GM19467 (cell line): ENCODE measurements around the gene SSX4B.
"Not testable (repeated sequence)": the region's sequence is repeated elsewhere in the genome, so short reads cannot be mapped to it uniquely, and the experiment has no call there.

Source experiments
- ATAC-seq: cut with Tn5 transposase; IDR thresholded peaks from one replicate; pipeline ENCODE4 v1.9.1; 2021; ENCODE audit warnings: mild to moderate bottlenecking, moderate library complexity; ENCODE audit not compliant: unreplicated experiment

The SSX4B gene, protein sequence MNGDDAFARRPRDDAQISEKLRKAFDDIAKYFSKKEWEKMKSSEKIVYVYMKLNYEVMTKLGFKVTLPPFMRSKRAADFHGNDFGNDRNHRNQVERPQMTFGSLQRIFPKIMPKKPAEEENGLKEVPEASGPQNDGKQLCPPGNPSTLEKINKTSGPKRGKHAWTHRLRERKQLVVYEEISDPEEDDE

DNA sequence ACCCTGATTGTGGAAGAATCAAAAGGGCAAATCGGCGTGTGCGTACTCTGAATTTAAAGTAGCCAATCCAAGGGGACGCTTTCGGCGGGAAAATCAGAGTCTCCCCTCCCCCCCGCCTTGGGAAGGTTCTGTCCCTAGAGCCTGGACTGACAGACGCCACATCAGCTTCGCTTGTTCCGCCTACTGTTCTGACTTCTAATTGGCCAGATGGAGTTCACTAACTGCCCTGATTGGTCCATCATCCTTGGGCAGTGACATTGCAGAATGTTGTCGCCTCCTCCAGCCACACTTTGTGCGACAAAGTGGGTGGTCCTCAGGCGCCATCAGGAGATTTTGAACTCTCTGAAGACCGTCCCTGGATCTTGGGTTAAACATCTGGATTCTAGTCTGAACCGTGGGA lies at the start of gene SSX4B:
Gene SSX4B, minus strand, starts transcription at position 101 of the 400 bp plus-strand sequence. CDS start 588 bp downstream, outside the sequence.
- not testable (repeated sequence) for ATAC-seq

DNA sequence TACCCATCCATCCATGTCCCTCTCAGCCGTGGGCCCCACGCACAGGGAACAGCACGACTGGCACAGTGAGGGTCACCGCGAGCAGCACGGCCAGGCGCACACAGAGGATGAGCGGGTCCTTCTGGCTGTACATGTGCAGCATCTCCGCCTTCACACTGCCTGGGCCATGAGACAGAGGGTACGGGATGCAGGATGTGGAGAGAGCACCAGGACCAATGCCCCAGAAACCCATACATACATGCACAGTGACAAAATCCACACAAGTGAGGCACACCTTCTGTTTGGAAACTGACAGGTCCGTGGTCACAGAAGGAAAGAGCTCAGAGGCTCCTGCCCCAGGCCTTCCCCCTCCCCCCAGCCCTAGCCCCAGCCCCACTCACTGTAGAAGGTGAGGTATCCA lies 48.8 kb upstream of the SSX4B start:
- no peak for ATAC-seq

DNA sequence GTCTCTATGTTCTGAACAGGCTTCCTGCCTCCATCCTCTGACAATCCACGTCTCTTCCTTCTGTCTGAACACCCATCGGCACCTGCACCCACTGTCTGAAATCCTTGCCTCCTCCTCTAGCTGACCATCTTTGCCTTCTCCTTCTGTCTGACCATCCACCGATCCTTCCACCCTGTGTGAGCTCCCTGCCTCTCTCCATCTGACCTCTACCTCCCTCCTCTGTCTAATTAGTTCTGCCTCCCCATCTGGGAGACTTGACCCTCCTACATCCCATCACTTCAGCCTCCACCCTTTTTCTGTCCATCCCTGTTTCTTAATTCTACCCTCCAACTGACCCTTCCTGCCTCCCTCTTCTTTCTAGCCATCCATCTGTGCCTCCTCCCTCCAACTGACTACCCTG lies 48.3 kb upstream of the SSX4B start:
- no peak for ATAC-seq

DNA sequence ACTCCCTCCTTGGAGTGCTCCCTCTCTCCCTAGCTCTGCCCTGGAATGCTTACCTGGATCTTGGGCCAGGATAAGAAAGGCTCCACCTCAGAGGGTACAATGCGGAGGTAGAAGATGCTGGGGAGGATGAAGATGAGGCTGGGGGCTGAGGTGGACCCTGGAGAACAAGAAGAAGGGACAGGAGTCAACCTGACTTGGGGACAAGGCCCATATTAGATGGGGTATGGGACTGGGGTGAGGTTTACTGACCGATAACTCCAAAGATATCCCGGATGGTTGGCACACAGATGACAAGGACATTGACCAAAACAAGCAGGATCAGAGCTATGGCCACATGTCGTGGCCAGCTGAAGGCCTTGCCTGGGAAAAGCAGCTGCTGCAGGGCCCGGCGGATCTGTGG lies 47.7 kb upstream of the SSX4B start:
- ATAC-seq: no peak

DNA sequence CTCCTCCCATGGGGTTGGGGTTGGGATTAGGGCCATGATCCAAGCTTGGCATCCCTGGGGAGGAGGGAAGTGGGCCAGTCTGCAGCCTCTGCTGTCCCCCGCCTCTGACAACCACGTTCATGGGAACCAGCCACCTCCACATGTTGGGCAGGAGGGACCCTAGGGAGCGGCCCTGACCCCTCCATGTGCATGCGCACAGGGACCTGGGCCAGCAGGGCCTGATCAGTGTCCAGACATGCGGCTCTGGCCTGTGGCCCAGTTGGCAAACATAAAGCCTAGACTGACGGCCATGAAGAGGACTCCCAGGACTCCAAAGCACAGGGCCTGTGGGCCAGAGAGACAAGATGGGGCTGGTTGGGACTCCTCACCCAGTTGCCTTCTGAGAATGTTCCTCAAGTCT lies 47.0 kb upstream of the SSX4B start:
- no peak for ATAC-seq

DNA sequence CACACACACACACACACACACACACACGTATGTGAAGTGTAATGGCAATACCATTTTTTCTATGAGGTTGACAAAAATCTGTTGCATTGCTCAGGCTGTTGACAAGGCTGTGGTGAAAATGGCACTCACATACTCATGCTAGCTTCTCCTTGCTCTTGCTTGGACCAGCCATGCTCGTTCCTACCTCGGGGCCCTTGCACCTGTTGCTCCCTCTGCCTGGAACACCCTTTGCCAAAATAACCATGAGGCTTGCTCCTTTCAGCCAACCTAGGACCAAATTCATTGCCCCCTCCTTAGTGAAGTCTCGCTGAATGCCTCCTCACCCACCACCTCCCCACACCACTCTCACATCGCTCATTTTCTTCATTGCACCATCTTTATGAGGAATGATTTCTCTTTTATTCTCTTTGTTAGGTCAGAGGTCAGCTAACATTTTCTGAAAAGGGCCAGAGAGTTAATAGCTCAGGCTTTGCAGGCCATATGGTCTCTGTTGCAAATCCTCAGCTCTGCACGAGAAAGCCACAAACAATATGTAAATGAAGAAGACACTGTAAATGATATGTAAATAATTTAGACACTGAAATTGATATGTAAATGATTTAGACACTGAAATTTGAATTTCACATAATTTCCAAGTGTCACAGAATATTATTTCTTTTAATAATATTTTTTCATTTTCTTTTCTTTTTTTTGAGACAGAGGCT lies 45.0 kb upstream of the SSX4B start:
- ATAC-seq: no peak

DNA sequence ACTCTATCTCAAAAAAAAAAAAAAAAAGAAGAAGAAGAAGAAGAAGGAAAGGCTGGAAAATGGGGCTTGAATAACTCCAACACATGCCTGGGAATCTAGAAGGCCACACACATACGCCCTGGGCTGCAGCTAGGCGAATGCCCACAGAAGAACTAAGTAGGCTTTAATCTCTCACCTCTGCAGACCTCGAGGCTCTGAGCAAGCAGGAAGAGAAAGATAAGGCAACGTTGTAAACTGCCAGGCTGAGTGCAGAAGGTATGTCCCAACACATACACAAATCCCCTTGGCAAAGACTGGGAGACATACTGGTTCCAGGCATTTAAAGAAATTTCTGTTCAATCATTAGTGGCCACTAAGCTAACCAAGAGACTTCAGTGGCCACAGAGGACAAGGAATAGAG lies 39.9 kb upstream of the SSX4B start:
- ATAC-seq: no peak

DNA sequence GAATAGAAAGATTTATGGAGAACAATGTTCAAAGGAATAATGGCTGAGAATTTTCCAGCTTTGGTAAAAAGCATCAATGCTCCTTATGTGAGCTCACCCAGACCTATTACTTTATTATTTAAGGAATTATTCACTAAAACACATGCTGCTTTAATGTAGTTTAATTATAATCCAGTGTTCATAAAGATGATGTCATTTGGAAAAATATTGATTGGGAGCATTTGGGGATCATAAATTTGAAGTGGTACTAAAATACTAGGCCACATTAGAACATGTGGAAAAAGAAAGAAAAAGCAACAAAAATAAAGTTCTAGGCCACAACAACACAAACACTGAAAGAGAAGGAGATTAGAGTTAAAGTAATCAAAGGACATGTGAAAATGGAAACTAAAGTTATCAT lies 38.3 kb upstream of the SSX4B start:
- no peak for ATAC-seq

DNA sequence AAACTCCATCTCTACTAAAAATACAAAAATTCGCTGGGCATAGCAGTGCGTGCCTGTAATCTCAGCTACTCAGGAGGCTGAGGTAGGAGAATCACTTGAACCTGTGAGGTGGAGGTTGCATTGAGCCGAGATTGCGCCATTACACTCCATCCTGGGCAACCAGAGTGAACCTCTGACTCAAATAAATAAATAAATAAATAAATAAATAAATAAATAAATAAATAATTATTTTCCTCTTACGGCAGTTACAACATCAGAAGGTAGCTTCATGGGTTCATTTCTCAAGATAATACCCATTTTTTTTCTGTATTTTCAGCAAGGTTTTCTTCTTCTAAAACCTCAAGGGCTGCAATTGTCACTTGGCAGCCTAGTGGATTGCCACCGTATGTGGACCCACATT lies 35.4 kb upstream of the SSX4B start:
- ATAC-seq: not testable (repeated sequence)

DNA sequence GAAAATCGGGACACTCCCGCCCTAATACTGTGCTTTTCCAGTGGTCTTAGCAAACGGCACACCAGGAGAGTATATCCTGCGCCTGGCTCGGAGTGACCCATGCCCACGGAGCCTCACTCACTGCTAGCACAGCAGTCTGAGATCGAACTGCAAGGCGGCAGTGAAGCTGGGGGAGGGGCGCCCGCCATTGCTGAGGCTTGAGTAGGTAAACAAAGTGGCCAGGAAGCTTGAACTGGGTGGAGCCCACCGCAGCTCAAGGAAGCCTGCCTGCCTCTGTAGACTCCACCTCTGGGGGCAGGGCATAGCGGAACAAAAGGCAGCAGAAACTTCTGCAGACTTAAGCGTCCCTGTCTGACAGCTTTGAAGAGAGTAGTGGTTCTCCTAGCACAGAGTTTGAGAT lies 22.0 kb upstream of the SSX4B start:
- ATAC-seq: not testable (repeated sequence)

DNA sequence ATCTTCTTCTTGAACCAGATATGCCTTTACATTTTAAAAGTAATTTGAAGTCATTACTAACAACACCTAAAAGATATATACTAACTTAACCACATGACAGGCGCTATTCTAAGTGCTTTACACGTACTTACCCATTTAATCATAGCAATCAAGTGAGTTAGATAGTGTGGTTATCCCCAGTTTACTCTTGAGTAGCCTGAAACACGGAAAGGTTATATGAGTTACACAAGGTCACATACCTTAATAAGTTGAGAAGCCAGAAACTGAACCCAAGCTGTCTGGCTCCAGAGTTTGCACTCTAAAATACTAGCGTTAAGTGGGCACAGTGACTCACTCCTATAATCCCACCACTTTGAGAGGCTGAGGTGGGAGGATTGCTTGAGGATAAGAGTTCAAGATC lies 18.4 kb upstream of the SSX4B start:
- not testable (repeated sequence) for ATAC-seq

DNA sequence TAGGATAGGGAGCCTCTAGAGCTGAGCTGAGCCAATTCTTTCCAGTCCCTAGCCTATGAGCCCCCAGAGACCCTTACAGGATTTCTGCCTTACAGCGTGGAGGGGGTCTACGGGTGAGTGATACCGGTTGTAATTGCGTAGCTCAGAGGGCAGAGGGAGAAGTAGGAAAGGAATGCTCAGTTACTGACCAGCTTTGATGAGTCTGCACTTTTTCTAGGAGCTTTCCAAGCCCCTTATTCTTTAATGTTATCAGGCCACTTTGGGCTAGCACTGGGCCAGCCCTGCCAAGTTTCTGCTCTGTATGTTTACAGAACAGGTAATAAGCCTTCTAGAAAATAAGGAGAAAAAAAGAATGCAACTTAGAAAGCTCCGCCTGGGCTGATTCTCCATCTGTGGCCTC lies 17.8 kb upstream of the SSX4B start:
- not testable (repeated sequence) for ATAC-seq

DNA sequence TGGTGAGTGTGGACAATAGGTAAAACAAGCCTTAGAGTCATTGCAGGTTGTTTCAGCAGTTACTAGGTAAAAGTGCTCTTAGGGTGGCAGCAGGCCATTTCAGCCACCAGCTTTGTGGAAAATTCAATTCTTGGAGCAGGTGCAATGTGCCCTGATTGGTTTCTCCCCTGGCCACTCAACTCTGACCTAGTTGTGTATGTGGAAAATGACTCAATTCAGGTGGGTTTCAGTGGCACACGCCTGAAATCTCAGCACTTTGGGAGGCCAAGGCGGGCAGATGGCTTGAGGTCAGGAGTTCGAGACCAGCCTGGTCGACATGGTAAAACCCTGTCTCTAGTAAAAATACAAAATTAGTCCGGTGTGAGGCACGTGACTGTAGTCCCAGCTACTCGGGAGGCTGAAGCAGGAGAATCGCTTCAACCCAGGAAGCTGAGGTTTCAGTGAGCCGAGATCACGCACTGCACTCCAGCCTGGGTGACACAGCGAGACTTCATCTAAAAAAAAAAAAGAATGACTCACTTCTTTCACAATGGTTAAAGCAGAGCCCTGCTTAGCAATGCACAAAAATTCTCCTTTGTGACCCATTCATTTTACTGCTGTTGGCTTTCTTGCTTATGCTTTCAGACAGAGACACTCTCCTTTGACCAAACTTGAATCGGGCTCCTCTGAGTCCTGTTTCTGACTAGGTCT lies 15.4 kb upstream of the SSX4B start:
- ATAC-seq: not testable (repeated sequence)

DNA sequence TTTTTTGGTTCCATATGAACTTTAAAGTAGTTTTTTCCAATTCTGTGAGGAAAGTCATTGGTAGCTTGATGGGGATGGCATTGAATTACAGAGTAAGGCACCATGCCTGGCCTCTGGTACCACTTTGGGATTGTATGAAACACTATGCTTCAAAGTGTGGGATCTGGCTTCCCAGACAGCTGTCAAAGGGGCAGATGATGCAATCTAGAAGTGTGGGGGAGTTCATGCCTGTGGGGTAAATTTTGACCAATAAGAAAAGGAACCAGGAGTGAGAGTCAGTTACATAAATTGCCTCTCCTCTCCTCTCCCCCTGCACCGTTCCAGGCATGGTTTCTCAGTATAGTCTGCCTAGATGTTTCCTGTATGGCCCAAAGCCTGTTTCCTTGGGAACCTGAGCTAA lies 13.9 kb downstream of the SSX4B start:
- not testable (repeated sequence) for ATAC-seq

DNA sequence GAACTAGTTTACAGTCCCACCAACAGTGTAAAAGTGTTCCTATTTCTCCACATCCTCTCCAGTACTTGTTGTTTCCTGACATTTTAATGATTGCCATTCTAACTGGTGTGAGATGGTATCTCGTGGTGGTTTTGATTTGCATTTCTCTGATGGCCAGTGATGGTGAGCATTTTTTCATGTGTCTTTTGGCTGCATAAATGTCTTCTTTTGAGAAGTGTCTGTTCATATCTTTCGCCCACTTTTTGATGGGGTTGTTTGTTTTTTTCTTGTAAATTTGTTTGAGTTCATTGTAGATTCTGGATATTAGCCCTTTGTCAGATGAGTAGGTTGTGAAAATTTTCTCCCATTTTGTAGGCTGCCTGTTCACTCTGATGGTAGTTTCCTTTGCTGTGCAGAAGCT lies 14.8 kb downstream of the SSX4B start:
- ATAC-seq: not testable (repeated sequence)

DNA sequence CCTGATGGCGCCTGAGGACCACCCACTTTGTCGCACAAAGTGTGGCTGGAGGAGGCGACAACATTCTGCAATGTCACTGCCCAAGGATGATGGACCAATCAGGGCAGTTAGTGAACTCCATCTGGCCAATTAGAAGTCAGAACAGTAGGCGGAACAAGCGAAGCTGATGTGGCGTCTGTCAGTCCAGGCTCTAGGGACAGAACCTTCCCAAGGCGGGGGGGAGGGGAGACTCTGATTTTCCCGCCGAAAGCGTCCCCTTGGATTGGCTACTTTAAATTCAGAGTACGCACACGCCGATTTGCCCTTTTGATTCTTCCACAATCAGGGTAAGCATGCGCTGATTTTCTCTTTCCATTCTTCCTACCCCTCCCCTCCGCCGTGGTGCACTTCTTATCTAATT lies 28.5 kb downstream of the SSX4B start, which contains the start of gene SSX4:
Gene SSX4, plus strand, starts transcription at position 301 of the 400 bp plus-strand sequence. CDS start 515 bp downstream, outside the sequence.
- not testable (repeated sequence) for ATAC-seq

DNA sequence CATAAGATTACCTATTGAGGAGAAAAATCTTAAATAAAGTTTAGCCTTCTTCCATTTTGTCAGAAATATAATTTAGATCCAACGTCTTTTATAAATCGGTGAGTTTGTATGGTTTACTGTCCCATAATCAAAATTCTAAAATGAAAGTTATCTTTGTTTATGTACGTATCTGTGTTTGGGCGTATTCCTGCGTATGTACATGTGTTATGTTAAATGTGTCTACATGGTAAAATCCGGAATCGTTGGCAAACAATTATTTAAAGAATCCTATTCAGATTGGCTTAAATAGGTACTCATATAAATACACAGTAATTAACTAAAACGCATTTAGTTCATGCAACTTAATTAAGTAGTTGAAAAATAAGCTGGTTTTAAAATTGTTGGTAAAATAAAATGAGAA lies 41.4 kb downstream of the SSX4B start:
- ATAC-seq: not testable (repeated sequence)

DNA sequence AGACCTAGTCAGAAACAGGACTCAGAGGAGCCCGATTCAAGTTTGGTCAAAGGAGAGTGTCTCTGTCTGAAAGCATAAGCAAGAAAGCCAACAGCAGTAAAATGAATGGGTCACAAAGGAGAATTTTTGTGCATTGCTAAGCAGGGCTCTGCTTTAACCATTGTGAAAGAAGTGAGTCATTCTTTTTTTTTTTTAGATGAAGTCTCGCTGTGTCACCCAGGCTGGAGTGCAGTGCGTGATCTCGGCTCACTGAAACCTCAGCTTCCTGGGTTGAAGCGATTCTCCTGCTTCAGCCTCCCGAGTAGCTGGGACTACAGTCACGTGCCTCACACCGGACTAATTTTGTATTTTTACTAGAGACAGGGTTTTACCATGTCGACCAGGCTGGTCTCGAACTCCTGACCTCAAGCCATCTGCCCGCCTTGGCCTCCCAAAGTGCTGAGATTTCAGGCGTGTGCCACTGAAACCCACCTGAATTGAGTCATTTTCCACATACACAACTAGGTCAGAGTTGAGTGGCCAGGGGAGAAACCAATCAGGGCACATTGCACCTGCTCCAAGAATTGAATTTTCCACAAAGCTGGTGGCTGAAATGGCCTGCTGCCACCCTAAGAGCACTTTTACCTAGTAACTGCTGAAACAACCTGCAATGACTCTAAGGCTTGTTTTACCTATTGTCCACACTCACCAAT lies 43.9 kb downstream of the SSX4B start:
- ATAC-seq: not testable (repeated sequence)

DNA sequence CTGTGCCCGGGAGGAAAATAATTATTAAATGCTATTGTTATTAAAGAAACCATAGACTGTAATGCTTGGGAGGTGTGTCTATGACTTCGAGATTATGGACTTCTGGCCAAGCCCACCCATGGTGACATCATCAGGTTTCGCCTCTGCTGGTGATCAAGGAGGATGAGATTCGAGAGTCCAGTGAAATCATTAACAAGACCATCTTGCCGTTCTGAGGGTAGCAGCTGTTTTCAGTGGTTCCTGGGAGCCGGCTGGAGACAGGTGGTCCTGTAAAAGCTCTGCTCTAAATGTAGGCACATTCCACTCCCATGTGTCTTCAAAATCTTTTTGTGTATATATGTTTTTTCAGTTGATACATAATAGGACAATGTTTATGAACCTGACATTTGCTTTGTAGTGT lies 52.5 kb downstream of the SSX4B start:
- ATAC-seq: not testable (repeated sequence)

DNA sequence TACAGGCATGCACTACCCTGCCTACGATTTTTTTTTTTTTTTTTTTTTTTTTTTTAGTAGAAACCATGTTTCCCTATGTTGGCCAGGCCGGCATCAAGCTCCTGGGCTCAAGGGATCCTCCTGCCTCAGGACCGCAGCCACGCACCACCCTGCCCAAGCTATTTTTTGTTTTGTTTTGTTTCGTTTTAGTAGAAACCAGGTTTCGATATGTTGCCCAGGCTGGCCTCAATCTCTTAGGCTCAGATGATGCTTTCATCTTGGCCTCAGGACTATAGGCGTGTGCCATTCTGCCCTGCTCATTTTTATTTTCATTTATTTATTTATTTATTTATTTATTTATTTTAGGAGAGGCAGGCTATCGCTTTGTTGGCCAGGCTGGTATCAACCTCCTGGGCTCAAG lies 54.1 kb downstream of the SSX4B start:
- ATAC-seq: no peak
